Measurements from ENCODE around the gene ZNF548.

ZNF548 gene

GRCh38 chr19:57452307-57452706 lies 62.7 kb downstream of the ZNF548 start:
- no peak for ATAC-seq
- TF ChIP-seq PATZ1 (CRISPR knock-in tag; IDR thresholded peaks at IDR 0.05; ENCODE audit: borderline replicate concordance) = no peak
- TF ChIP-seq PPARA (CRISPR knock-in tag; IDR thresholded peaks at IDR 0.05; ENCODE audit: borderline replicate concordance) = no peak
- no peak for TF ChIP-seq ZFP30 (CRISPR knock-in tag; IDR thresholded peaks at IDR 0.05)
- TF ChIP-seq ZC3H10 (CRISPR knock-in tag; IDR thresholded peaks at IDR 0.05) = no peak
- no peak for TF ChIP-seq SNAI2 (CRISPR knock-in tag; IDR thresholded peaks at IDR 0.05)
- TF ChIP-seq ZNF8 (CRISPR knock-in tag; IDR thresholded peaks at IDR 0.05) = no peak
- no peak for TF ChIP-seq ISL1 (CRISPR knock-in tag; IDR thresholded peaks at IDR 0.05)
- no peak for TF ChIP-seq OSR1 (CRISPR knock-in tag; IDR thresholded peaks at IDR 0.05)
- TF ChIP-seq CREB5 (CRISPR knock-in tag; IDR thresholded peaks at IDR 0.05; ENCODE audit: low read depth) = no peak
- no peak for TF ChIP-seq ESRRG (CRISPR knock-in tag; IDR thresholded peaks at IDR 0.05)
- TF ChIP-seq POU6F1 (CRISPR knock-in tag; IDR thresholded peaks at IDR 0.05; ENCODE audit: borderline replicate concordance, low read depth) = no peak
- TF ChIP-seq ARNTL (CRISPR knock-in tag; IDR thresholded peaks at IDR 0.05; ENCODE audit: borderline replicate concordance, low read depth) = no peak
- no peak for TF ChIP-seq TOX (CRISPR knock-in tag; IDR thresholded peaks at IDR 0.05; ENCODE audit: borderline replicate concordance)
- no peak for TF ChIP-seq CSRNP3 (CRISPR knock-in tag; IDR thresholded peaks at IDR 0.05)
- no peak for TF ChIP-seq ZFP3 (CRISPR knock-in tag; IDR thresholded peaks at IDR 0.05)
- TF ChIP-seq GLIS3 (CRISPR knock-in tag; IDR thresholded peaks at IDR 0.05) = no peak
